AG09319 (cell line): Measurements from ENCODE around the gene CENPO.
"Not testable (repeated sequence)": the region's sequence is repeated elsewhere in the genome, so short reads cannot be mapped to it uniquely, and the experiment has no call there.

Experiments
- DNase-seq: peaks from one replicate; pipeline ENCODE4 v3.0.0-alpha.2; 2010; ENCODE audit warnings: low read depth; ENCODE audit errors: extremely low read depth
- CTCF ChIP-seq: IDR thresholded peaks from 2 replicates; pipeline ENCODE4 v1.5.1; 2011; ENCODE audit warnings: low read depth, mild to moderate bottlenecking, inconsistent platforms, low read length, moderate library complexity

Gene CENPO

GRCh38 chr2:24787532-24787931 is 5.7 kb upstream of the CENPO start:
- TF ChIP-seq CTCF: no peak

GRCh38 chr2:24788816-24789215 is 4.4 kb upstream of the CENPO start:
- no peak for DNase-seq
- TF ChIP-seq CTCF: no peak

More at GRCh38 chr2:24787532-24787931, 5.7 kb upstream of the CENPO start:
- DNase-seq: no peak

GRCh38 chr2:24791452-24791851 is 1.8 kb upstream of the CENPO start:
- TF ChIP-seq CTCF: no peak
- DNase-seq: no peak

- no peak for TF ChIP-seq CTCF
- DNase-seq: no peak
Measured at GRCh38 chr2:24792542-24792873, 717 bp upstream of the CENPO start.

GRCh38 chr2:24793761-24794435 is 673 bp downstream of the CENPO start:
- no peak for DNase-seq

GRCh38 chr2:24797644-24798043 is 4.4 kb downstream of the CENPO start:
- DNase-seq: no peak

More at GRCh38 chr2:24793761-24794435, 673 bp downstream of the CENPO start:
- TF ChIP-seq CTCF: no peak

GRCh38 chr2:24800487-24800886 is 7.3 kb downstream of the CENPO start:
- not testable (repeated sequence) for DNase-seq

More at GRCh38 chr2:24797644-24798043, 4.4 kb downstream of the CENPO start:
- no peak for TF ChIP-seq CTCF

DNA sequence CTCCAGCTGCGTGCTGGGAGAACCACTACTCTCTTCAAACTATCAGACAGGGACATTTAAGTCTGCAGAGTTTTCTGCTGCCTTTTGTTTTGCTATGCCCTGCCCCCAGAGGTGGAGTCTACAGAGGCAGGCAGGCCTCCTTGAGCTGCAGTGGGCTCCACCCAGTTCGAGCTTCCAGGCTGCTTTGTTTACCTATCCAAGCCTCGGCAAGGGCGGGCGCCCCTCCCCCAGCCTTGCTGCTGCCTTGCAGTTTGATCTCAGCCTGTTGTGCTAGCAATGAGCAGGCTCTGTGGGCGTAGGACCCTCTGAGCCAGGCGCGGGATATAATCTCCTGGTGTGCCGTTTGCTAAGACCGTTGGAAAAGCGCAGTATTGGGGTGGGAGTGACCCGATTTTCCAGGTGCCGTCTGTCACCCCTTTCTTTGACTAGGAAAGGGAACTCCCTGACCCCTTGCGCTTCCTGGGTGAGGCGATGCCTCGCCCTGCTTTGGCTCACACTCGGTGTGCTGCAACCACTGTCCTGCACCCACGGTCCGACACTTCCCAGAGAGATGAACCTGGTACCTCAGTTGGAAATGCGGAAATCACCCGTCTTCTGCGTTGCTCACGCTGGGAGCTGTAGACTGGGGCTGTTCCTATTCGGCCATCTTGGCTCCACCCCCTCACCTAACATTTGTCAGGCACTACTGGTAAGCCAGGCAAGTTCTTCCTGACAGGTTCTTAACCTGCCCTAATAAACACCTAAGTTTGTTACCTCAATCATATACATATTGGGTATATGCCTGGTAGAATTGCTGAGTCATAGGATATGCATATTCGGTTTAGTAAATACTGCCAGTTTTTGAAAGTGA is 12.8 kb downstream of the CENPO start:
- DNase-seq: not testable (repeated sequence)
